ENCODE measurements around the gene TP73.

TP73 gene

DNA sequence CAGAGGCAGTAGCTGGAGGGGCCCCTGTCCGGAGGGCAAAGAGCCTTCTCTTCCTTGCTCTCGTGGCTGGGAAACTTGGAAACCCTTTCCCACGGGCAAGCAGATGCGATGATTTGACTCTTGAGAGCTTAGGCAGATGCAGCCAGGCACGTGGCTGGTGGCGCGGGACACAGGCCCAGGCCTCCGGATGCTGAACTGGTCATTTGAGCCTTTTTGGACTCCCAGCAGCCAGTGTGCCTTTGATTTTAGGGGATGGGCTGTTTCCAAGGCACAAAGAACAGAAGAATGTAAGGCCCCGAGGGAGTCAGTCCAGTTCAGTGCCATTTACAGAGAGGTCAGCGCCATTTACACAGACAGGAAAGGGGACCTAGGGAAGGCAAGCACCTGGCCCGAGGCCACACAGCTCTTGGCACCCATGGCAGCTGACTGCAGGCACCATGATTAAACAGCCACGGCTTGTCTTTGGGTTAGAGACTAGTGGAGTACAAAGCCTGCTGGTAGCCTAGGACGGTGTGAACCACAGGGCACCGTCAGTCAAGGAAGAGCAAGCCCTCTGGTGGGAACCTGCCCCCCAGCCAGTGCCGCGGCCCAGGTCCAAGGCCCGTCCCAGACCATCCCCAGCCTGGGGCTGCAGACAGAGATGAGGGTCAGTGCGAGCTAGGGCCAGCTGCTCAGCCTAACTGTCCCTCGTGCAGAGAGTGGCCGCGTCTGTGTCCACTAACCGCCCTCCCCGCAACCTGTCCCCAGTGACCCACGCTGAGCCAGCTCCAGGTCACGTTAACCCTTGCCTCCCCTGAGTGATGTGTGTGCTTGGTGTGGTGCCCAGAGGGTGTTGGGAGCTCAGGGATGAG is 79.5 kb downstream of the TP73 start:
- DNase-seq = no peak

GRCh38 chr1:3732434-3733093 is 80.2 kb downstream of the TP73 start:
- DNase-seq = no peak

DNA sequence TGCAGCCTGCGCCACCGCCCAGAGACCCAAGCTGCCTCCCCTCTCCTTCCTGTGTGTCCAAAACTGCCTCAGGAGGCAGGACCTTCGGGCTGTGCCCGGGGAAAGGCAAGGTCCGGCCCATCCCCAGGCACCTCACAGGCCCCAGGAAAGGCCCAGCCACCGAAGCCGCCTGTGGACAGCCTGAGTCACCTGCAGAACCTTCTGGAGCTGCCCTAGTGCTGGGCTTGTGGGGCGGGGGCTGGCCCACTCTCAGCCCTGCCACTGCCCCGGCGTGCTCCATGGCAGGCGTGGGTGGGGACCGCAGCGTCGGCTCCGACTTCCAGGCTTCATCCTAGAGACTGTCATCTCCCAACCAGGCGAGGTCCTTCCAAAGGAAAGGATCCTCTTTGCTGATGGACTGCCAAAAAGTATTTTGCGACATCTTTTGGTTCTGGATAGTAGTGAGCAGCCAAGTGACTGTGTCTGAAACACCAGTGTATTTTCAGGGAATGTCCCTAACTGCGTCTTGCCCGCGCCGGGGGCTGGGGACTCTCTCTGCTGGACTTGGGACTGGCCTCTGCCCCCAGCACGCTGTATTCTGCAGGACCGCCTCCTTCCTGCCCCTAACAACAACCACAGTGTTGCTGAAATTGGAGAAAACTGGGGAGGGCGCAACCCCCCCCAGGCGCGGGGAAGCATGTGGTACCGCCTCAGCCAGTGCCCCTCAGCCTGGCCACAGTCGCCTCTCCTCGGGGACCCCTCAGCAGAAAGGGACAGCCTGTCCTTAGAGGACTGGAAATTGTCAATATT is 81.0 kb downstream of the TP73 start:
- DNase-seq = no peak

- DNase-seq = no peak
Observed at GRCh38 chr1:3733883-3734589, 81.7 kb downstream of the TP73 start.

GRCh38 chr1:3734602-3735001 is 82.3 kb downstream of the TP73 start:
- no peak for DNase-seq

- peak; percentile 67 for DNase-seq
Observed at GRCh38 chr1:3735027-3735681, 82.8 kb downstream of the TP73 start.

GRCh38 chr1:3735688-3736087 is 83.4 kb downstream of the TP73 start:
- DNase-seq = no peak

GRCh38 chr1:3736131-3736561 is 83.8 kb downstream of the TP73 start:
- no peak for DNase-seq

GRCh38 chr1:3736708-3737107 is 84.4 kb downstream of the TP73 start:
- no peak for DNase-seq

- no peak for DNase-seq
Observed at GRCh38 chr1:3738943-3739342, 86.6 kb downstream of the TP73 start.

- DNase-seq = no peak
Observed at GRCh38 chr1:3740042-3740441, 87.7 kb downstream of the TP73 start.

DNA sequence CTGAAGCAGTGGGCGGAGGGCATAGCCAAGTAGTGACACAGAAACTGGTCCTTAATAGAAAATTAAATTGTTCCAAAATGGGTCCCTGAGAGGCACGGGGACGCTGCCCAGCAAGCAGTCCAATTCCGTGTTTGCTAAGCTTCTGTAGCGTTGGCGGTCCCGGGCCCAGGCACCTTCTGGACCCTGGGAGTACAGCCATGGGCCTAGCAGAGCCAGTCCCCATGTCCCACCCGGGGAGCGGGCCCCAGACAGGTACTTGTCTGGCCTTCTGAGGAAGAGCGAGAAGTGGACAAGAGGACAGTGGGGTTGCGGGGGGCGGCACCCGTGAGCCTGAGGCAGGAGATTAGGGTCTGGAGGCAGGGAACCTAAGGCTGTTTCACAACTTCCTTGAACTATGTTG is 88.4 kb downstream of the TP73 start:
- no peak for DNase-seq

DNA sequence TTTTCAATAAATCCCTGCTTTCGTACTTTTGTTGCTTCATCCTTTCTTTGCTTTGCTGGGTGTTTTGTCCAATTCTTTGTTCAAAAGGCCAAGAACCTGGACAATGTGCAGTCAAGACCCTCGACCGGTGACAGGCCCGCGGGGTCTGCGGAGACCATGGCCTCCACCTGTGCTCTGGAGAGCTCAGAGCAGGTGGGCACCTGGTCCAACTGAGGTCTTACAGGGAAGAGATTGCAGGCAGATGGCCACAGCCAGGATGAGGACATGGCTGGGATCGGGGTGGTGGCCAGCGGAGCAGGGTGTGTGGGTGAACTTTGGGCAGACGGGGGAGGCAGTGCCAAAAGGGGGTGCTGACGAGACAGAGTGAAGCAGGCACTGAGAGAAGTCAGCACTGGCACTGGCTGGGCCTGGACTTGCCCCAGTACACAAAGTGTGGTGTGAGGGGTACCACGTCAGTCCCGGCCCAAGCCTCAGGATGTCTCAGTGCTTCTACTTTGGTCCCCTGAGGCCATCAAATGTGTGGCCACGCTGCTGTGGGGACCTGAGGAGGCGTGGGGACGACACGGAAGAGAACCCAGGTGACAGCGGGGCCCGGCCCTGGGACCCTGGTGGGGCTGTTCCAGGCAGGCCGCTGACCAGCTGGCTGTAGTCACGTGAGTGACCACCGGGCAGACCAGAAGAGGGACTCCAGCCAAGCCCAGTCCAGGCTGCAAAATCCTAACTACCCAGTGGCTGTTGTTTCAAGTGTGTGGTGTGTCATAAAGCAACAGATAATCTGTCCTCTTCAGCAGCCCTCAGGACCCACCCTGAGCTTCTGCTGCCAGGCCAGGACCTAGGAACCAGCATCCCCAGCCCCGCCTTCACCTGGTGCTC is 89.5 kb downstream of the TP73 start:
- DNase-seq = no peak

- DNase-seq = no peak
Observed at GRCh38 chr1:3742439-3743298, 90.4 kb downstream of the TP73 start.

DNA sequence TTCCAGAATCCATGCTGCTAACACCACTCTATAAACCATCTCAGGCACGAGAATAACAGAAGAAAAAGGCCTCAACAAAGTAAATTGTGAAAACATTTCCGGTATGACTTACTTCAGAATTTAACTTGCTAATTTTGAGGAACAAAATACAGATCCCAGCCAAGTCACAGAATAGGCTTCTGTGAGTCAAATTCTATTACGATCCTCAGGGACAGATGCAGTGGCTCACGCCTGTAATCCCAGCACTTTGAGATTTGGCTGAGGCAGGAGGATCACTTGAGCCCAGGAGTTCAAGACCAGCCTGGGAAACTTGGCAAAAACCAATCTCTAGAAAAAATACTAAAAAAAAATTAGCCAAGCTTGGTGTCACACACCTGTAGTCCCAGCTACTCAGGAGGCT is 91.1 kb downstream of the TP73 start:
- no peak for DNase-seq

- no peak for DNase-seq
Observed at GRCh38 chr1:3743826-3744225, 91.5 kb downstream of the TP73 start.

DNA sequence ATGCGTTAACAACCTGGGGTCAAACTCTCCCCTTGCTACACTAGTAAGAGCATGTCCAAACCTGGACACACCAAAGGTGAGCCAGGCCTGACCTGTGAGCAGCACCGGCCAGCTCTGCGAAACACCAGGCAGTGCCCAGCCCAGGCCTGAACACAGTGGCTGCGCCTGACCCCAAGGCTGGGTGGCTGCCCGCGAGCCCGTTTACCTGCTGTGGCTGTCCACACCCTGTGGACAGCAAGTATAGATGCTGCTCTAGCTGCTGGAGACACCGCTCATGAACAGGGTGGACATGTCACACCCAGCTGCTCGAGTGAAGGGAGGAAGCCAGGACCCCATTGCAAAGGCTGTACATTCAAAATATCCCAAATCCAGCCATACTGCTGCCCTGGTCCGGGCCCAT is 92.3 kb downstream of the TP73 start:
- DNase-seq = no peak

DNA sequence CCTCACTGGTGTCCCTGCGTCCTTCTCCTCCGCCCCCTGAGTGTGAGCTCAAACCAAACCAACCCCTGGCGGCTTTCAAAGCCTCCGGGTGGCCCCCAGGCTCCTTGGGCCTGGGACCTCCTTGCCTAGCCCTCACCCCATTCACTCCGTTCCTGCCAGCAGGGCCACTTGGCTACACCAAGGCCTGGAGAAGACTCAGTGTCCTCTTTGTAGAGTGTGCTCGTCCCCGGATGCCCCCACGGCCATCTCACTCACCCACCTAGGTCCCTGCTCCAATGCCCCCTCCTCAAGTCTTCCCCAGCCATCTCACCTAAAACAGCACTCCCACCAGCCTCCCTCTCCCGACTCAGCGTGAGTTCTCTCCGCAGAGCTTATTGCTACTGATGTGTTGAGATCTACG is 92.8 kb downstream of the TP73 start:
- DNase-seq = no peak

DNA sequence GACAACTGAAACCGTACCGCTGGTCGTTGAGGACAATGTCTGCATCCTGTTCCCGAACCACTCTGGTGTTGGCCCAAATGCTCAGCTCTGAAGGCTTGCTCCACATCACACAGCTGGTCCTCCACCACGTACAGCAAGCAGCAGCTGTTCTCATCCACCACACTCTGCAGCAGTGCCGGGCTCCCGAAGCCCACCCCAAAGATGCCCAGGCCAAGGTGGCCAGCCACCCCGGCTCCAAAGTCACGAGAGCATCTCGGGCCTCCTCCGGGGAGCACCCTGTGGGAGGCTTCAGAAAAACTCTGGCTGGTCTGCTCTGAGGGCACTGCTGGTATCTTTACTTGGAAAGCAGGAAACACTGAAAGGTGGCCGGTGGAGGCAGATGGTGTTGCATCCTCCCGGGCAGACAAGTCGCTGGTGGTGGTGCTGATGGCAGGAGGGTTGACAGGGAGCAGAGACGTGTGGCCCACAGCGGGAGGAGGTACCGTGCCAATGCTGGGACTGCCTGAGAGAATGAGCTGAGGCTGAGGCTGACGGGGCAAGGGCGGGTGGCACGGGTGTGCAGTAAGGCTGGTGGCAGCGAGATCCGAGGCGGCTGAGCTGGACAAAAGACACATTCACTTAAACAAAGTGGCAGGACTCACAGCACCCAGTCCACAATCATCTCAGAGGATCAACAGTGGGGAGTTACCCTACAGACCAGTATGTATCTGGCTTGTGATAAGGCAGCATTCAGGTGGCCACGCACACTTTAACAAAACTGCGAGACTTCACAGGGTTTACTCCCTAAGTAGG is 93.5 kb downstream of the TP73 start:
- no peak for DNase-seq
